A549 (cell line): ENCODE results near the gene CTIF.

ENCODE experiments used
- CHD4 ChIP-seq: fragments of 200-600 bp; sonication (generic); IDR thresholded peaks from 2 replicates; pipeline ENCODE4 v1.6.1; 2016; ENCODE audit warnings: antibody characterized with exemption, mild to moderate bottlenecking, borderline replicate concordance
- EP300 ChIP-seq, 2 experiments: fragments of >200 bp; sonication (Bioruptor Twin); formaldehyde crosslinking; IDR thresholded peaks; 2 replicates in 1 of 2; 3 replicates in 1 of 2; pipeline ENCODE4 v1.6.1; 2016 to 2017
- POLR2A ChIP-seq: IDR thresholded peaks from 2 replicates; pipeline ENCODE4 v1.6.1; 2012; ENCODE audit warnings: mild to moderate bottlenecking, low read length

DNA sequence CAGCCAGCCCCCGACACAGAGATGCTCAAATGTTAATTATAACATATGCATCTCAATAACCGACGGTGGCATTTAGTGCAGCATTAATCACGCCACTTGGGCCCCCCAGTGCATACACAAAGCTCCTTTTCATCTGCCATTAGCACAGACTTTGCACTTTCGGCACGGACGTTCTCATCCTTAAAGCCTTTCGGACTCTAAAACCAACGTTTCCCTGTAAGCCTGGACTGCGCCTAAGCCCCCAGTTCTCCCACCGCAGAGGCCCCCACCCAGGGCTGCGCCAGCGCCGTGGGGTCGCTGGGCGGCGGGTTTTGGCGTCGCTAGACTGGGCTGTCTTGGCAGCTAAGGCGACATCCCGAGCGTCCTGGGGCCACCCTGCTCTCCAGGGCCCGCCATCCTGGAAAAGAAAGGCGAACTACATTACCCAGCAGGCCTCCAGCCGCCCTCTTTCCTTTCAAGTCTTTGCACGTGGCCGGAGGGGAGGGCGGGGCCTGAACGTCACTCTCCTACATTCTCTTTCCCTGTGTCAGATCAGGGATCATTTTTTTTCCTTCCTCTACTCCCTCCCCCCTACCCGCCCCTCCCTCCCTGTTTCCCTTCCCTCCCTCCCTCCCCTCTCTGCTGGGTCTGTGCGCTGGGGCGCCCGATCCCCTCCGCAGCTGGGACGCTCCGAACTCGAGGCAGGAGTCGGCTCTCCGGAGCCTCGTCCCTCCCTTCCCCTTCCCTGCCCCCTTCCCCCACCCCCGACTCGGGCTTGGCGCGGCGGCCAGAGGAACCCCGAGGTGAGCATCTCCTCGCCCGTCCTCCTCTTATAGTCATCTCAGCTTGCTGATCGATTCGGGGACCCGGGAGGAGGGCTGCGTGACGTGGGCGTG lies at the start of gene CTIF:
- TF ChIP-seq EP300 (IDR thresholded peaks at IDR 0.05) (no peak), POLR2A (peak; percentile 37; the same call in 1 of the 2 replicates), CHD4 (no peak)
